GM18507 (cell line): Measurements from ENCODE around the gene TOMM22.

Experiments used
- DNase-seq: peaks from one replicate; pipeline ENCODE4 v3.0.0; 2011; ENCODE audit warnings: low read depth; ENCODE audit not compliant: insufficient read length; ENCODE audit errors: extremely low spot score
- FAIRE-seq: peaks from 2 replicates; lab custom pipeline; 2011; peaks lifted over from hg19 to GRCh38; lab: Jason Lieb, UNC

The TOMM22 gene

GRCh38 chr22:38694049-38694448, 12.3 kb downstream of the TOMM22 start:
- DNase-seq (no peak), FAIRE-seq (no peak)

- FAIRE-seq (no peak), DNase-seq (no peak)
These were observed 13.2 kb downstream of the TOMM22 start for GRCh38 chr22:38694940-38695339.

GRCh38 chr22:38696606-38697424, 15.1 kb downstream of the TOMM22 start:
- DNase-seq (no peak), FAIRE-seq (no peak)

GRCh38 chr22:38697425-38698089, 15.8 kb downstream of the TOMM22 start:
- DNase-seq (no peak), FAIRE-seq (no peak)

GRCh38 chr22:38698407-38699094, 16.8 kb downstream of the TOMM22 start:
- FAIRE-seq: no peak

GRCh38 chr22:38699143-38699542, 17.4 kb downstream of the TOMM22 start:
- DNase-seq: no peak
- no peak for FAIRE-seq

More at GRCh38 chr22:38698407-38699094, 16.8 kb downstream of the TOMM22 start:
- no peak for DNase-seq

- FAIRE-seq (no peak), DNase-seq (no peak)
These were observed 18.0 kb downstream of the TOMM22 start for GRCh38 chr22:38699784-38700183.

- no peak for FAIRE-seq
These were observed 18.6 kb downstream of the TOMM22 start for GRCh38 chr22:38700270-38700788.

GRCh38 chr22:38700789-38701628, 19.3 kb downstream of the TOMM22 start, which contains the start of gene JOSD1:
Gene JOSD1 (minus strand): TSS chr22:38700943. CDS start chr22:38699987, 956 bp downstream.
- FAIRE-seq: peak; percentile 87

More at GRCh38 chr22:38700270-38700788, 18.6 kb downstream of the TOMM22 start:
- no peak for DNase-seq

GRCh38 chr22:38704654-38705234, 23.0 kb downstream of the TOMM22 start:
- no peak for DNase-seq
- FAIRE-seq: no peak

More at GRCh38 chr22:38700789-38701628, 19.3 kb downstream of the TOMM22 start, which contains the start of gene JOSD1:
- peak; percentile 74 for DNase-seq

GRCh38 chr22:38705235-38706100, 23.7 kb downstream of the TOMM22 start, which contains the start of gene GTPBP1:
Gene GTPBP1 (plus strand): TSS chr22:38705944. CDS start chr22:38705956, 12 bp downstream.
- DNase-seq (peak; percentile 88), FAIRE-seq (peak; percentile 100)

- FAIRE-seq (peak; percentile 46), DNase-seq (no peak)
These were observed 24.5 kb downstream of the TOMM22 start for GRCh38 chr22:38706101-38706900.

GRCh38 chr22:38706901-38707195, 25.1 kb downstream of the TOMM22 start:
- FAIRE-seq (no peak), DNase-seq (no peak)

- FAIRE-seq (peak; percentile 62), DNase-seq (no peak)
These were observed 25.6 kb downstream of the TOMM22 start for GRCh38 chr22:38707346-38707745.

GRCh38 chr22:38707984-38708383, 26.2 kb downstream of the TOMM22 start:
- FAIRE-seq (no peak), DNase-seq (no peak)

- peak; percentile 74 for FAIRE-seq
These were observed 27.5 kb downstream of the TOMM22 start for GRCh38 chr22:38709306-38709705.

GRCh38 chr22:38710351-38710750, 28.6 kb downstream of the TOMM22 start:
- FAIRE-seq (no peak), DNase-seq (no peak)

More at GRCh38 chr22:38709306-38709705, 27.5 kb downstream of the TOMM22 start:
- no peak for DNase-seq
